Measurements from ENCODE around the gene PPAN.

The PPAN gene

GRCh38 chr19:10113964-10114650 is 7.9 kb downstream of the PPAN start:
- no peak for DNase-seq

DNA sequence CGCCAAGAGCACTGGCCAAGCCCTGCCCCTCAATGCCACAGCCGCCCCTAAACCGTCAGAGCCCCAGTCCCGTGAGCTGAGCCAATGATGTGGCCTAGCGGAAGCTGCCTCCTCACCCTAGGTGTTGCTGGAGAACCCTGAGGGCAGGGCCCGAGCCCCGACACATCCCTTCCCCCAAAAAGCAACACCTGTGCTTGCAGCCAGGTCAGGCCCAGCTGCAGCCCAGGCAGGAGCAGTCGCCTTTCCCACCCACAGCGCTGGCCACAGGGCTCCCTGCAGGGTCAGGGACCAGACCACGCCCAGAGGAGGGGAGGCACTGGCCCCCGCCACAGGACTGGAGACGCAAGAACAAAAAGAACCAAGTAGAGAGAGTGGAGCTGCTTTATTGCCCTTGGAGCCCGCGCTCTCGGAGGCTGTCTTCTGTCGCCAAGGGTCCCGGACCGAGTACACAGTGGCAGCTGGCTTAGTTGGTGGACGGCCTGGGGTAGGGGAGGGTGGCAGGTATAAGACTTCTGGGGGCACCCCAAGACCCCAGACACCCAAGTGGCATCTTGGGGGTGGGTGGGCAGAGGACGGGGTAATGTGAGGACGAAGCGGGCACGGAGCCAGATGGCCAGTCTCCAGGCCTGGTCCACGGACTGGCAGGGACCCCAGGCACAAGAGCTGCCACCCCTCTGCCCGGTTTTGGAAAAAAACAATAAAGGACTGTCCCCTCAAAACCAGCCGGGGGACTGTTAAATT is 8.7 kb downstream of the PPAN start:
- no peak for DNase-seq

GRCh38 chr19:10115392-10116084 is 9.4 kb downstream of the PPAN start:
- no peak for DNase-seq

DNA sequence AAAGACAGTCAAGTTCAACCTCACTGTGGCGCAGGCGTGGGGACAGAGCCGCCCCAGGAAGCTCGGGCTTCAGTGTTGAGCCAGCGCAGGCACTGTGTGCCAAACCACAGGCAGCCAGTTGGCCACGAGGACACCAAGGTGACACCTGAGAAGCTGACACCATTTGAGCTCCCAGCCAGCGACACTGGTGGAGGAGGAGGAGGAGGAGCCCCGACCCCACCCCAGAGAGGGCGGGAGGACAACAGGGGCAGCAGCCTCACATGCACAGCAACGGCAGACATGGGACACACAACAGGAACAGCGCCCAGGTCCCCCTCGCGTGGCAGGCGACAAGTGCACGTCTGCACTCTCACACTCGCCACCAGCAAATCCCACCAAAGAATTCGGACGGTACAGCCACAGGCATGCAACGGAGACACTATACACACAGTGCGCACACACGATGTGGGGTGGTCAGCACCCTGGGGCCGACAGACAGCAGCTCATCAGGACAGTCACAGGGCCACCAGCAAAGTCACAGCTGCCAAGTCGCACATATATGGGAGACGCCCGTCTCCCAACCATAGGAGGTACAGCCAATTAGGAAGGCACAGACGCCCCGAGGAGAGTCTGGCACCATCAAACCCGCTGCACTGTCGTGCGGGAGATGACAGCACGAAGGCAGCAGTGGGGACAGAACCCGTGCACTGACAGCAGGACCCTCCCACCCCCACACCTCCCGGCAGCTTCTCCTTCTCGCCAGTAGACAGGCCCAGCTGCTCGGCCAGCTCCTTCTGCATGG is 10.1 kb downstream of the PPAN start:
- DNase-seq = no peak

DNA sequence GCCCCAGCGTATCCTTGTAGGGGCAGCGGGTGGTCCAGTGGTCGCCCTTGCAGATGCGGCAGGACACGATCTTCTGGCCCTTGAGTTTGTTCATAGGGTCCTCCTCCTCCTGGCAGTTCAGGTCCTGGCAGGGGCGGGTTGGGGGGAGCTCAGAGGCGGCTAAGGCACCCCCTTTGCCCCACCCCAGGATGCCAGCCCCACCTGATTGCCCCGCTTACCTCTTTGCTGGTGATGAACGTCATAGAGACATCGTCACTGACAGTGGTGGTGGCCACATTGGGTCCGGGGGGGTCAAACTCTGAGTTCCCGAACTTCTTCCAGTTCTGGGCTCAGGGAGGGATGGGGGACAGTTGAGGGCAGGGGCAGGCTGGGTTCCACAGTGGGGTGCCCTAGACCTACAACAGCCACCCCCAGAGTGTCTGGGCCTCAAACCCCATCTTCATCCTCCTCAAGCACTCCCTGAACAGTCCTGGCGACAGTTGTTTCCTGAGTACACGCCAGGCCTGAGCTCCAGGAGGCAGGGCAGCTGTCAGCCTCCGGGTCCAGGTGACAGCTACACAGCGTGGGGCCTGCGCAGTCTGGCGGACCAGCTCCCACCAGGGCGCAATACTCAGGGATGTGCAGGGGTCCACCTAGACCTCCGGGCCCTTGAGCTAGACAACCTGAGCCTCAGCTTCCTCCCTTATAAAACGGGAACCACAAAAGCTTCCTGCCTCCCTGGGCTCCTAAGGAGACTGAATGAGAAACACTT is 10.9 kb downstream of the PPAN start:
- no peak for DNase-seq

DNA sequence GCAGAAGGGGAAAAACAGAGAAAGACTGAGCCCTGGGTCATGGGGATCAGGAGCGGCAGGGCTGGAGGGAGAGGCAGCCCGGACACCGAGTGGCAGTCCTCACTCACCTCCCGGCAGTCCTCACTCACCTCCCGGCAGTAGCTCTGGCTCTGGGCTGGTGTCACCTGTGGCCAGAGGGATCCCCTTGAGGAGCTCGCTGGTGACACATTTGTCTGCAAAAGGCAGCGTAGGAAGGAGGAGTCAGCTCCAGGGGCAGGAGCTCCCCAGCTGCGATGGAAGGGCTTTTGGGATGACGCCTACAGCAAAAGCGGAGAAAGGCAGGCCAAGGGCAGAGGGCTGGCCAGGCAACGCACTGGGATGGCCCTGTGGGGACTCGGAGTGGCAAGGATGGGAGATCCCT is 12.8 kb downstream of the PPAN start:
- DNase-seq = no peak

DNA sequence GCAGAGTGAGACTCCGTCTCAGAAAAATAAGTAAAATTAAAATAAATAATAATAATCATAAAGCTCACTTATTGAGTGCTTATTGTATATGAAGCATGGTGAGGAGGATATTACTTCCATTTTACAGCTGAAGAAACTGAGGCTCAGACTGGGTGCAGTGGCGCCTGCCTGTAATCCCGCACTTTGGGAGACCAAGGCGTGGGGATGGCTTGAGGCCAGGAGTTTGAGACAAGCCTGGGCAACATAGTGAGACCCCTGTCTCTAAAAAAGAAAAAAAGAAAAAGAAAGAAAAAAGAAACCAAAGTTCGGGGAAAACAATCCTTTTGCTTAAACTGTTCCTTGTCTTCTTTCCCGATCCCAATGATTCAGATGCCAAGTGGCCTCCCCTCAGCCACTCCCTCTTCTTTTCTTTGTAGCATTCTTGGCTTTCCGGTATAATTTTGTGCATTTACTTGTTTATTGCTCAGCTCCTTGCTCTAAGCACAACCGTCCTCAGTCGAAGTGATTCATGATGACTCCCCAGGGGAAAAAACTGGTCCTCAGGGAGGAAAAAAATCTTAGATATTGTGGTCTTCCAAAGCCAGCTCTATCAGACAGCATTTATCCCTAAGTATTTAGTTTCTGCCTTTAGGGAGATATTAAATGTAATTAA is 14.5 kb downstream of the PPAN start:
- DNase-seq = no peak

GRCh38 chr19:10122045-10122444 is 15.9 kb downstream of the PPAN start:
- no peak for DNase-seq

GRCh38 chr19:10124429-10124828 is 18.3 kb downstream of the PPAN start:
- no peak for DNase-seq

GRCh38 chr19:10126213-10126639 is 20.1 kb downstream of the PPAN start:
- no peak for DNase-seq

DNA sequence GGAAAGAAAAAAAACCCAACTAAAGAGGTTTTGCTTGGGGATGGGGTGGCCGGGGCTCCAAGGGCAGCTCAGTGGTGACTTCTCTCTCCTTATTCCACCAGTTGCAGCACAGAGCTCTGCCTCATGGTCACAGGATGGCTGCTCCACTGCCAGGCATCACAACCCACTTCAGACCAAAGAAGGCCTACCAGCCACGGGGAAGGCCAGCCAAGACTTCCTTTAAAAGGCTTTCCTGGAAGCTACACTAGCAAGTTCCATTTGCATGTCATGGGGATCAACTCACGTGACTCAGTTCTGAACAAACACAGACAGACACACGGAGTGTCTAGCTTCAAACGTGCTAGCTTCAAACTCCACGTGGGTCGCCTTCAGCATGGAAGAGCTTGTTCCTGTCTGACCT is 26.7 kb downstream of the PPAN start:
- DNase-seq = no peak

- DNase-seq = no peak
Observed at GRCh38 chr19:10133596-10133995, 27.4 kb downstream of the PPAN start.

GRCh38 chr19:10134040-10134439 is 27.9 kb downstream of the PPAN start:
- DNase-seq = no peak

- DNase-seq = no peak
Observed at GRCh38 chr19:10135551-10136334, 29.6 kb downstream of the PPAN start.

DNA sequence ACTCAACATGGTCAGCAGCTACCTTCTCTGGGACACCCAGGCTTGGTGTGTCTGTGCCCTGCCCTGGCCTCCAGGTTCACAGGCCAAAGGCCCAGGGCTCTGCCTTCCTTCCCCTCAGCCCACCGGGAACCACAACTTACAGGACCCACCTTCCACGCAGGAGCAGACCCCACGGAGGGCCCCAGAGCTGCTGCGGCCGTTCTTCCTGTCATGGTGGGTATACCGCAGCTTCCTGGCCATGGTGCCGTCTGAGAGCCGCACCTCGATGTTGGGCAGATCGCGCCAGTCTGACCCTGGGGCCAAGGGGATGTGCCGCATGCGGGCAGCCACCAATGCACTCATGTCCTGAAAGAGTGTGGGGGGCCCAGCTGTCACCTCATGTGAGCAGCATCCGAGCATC is 30.8 kb downstream of the PPAN start:
- no peak for DNase-seq

- no peak for DNase-seq
Observed at GRCh38 chr19:10137751-10138682, 31.9 kb downstream of the PPAN start.

DNA sequence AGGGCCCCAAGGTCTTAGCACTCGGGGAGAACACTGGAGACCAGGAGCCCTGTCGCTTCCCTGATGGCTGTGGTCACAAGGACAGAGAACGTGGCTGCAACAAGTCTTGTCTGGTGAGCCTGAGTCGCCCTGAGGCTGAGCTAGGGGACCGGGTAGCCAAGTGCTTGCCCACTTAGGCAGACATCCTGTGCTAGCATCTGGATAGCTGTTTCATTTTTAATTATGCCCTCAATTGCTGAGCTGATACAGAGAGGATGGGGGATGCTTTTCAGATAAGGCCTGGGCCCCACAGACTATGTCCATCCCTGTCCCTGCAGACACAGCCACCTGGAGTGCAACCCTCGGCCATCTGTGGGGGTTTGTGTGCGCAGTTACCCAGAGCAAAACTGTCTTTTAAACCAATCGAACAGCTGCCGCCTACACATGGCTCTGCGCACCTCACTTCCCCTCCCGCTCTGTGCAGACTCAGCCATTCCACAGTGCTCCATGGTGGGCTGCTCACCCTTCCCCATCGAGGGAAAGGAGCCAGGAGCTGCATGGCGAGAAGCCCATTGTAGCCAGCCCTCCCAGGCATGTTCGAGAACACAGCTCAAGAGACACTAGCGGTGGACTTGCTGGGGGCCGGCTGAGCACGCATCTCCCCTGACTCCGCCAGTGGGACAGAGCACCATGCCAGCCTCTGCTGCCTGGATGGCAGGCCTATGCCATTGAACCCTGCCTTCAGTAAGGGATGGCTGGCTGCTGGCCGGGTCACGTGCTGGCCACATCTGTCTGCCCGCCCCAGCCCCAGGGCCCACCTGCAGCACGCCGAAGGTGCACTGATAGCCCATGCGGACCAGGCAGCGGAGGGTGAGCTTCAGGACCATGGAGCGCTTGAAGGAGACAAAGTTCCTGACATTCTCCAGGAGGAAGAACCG is 33.0 kb downstream of the PPAN start:
- DNase-seq = no peak

GRCh38 chr19:10139952-10140351 is 33.8 kb downstream of the PPAN start:
- no peak for DNase-seq

DNA sequence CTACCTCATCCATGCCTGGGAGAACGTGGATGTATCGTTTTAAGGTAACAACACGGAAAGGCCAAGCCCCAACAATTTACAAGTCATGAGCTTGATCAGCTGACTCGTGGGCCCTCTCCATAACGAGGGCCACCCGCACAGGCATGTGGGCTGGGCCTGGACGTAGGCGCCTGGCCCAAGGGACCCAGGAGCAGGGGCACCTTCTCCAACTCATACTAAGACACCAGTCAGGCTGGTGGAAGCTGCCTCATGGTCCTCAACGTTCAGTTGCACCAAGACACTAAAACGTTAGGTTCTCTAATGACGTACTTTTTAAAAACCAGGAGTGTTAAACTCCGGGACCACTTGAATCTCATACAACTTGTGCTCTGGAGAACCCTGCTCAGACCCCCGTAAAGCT is 35.3 kb downstream of the PPAN start:
- DNase-seq = no peak

Data from CD4-positive, alpha-beta T cell treated with Interleukin-21 for 1 hour (primary cell).